Endothelial cell of umbilical vein (primary cell): Measurements from ENCODE around the gene TLR9. TPM values are rescaled to one million over a fixed set of nuclear protein-coding genes. Genes with fewer than 3 reads are reported as not detected.
A peak's percentile ranks its signal among the peaks of the same experiment; 100 is the strongest.

ENCODE experiments used
- BruUV-seq: library from RNA; stranded (reverse); fragments of 400-500 nt; replicated peaks from 2 replicates; lab custom pipeline; 2021; lab: Mats Ljungman, UMichigan
- CTCF ChIA-PET: fragments of 300-600, 350-600 bp; sonication (Branson Sonifier 250); formaldehyde crosslinking; loops from one replicate; lab custom pipeline; 2021; ENCODE audit warnings: antibody characterized with exemption, inconsistent platforms; lab: Charles Lee
- POLR2A ChIA-PET: fragments of 300-600, 350-600 bp; sonication (Branson Sonifier 250); formaldehyde crosslinking; loops from one replicate; lab custom pipeline; 2021; ENCODE audit warnings: antibody characterized with exemption, inconsistent platforms; lab: Charles Lee
- DNase-seq: peaks from one replicate; pipeline ENCODE4 v3.0.0-alpha.2; 2011; ENCODE audit warnings: low read depth, low spot score
- FAIRE-seq: peaks from 2 replicates; lab custom pipeline; 2011; peaks lifted over from hg19 to GRCh38; lab: Jason Lieb, UNC
- H2AFZ ChIP-seq: 2 replicates; pipeline ENCODE4 v1.6.0; 2012; ENCODE audit warnings: low read depth, low read length, control low read depth, inconsistent platforms
- H3K27ac ChIP-seq: 2 replicates; pipeline ENCODE4 v1.5.1; 2011; ENCODE audit warnings: low read depth, mild to moderate bottlenecking, control low read depth, low read length, moderate library complexity; ENCODE audit not compliant: insufficient read depth
- H3K27me3 ChIP-seq, 2 experiments: 2 replicates each; pipeline versions ENCODE4 v1.6.0 to v1.6.1; 2011; ENCODE audit warnings: low read length in 2 of 2, mixed read lengths in 1 of 2; ENCODE audit not compliant: control insufficient read depth in 2 of 2, insufficient read depth in 2 of 2
- H3K36me3 ChIP-seq, 2 experiments: 2 replicates in 1 of 2; 3 replicates in 1 of 2; pipeline ENCODE4 v1.5.1; 2011; ENCODE audit warnings: low read length in 2 of 2, mild to moderate bottlenecking in 1 of 2, moderate library complexity in 1 of 2; ENCODE audit not compliant: control insufficient read depth in 2 of 2, insufficient read depth in 2 of 2; ENCODE audit errors: extremely low read depth in 1 of 2
- H3K4me1 ChIP-seq: 3 replicates; pipeline ENCODE4 v1.5.1; 2011; ENCODE audit warnings: mild to moderate bottlenecking, low read length; ENCODE audit not compliant: control insufficient read depth, insufficient read depth; ENCODE audit errors: extremely low read depth
- H3K4me2 ChIP-seq: 2 replicates; pipeline ENCODE4 v1.6.1; 2011; ENCODE audit warnings: low read length, control low read depth, mixed read lengths; ENCODE audit not compliant: insufficient read depth
- H3K4me3 ChIP-seq, 3 experiments: fragments of 200-600 bp in 1 of 3; sonication (generic), shearing (Covaris generic) in 1 of 3; replicated peaks in 1 of 3; 2 replicates each; pipeline ENCODE4 v1.5.1; 2011 to 2016; ENCODE audit warnings: control low read depth in 3 of 3, low read length in 3 of 3, mild to moderate bottlenecking in 2 of 3, inconsistent platforms in 1 of 3, low read depth in 1 of 3, moderate library complexity in 1 of 3; ENCODE audit not compliant: insufficient read depth in 1 of 3
- H3K79me2 ChIP-seq: 2 replicates; pipeline ENCODE4 v1.6.0; 2012; ENCODE audit warnings: low read length, inconsistent platforms; ENCODE audit not compliant: control insufficient read depth, insufficient read depth
- H3K9ac ChIP-seq: replicated peaks from 2 replicates; pipeline ENCODE3; 2011; ENCODE audit warnings: low read length, control low read depth; ENCODE audit not compliant: insufficient read depth; ENCODE audit errors: extremely low read depth
- H3K9me1 ChIP-seq: replicated peaks from 3 replicates; pipeline ENCODE4 v1.6.0; 2011; ENCODE audit warnings: mild to moderate bottlenecking, low read length; ENCODE audit not compliant: control insufficient read depth, insufficient read depth; ENCODE audit errors: extremely low read depth
- H3K9me3 ChIP-seq: replicated peaks from 2 replicates; pipeline ENCODE4 v1.5.1; 2012; ENCODE audit warnings: low read length, inconsistent platforms; ENCODE audit not compliant: control insufficient read depth, insufficient read depth
- H4K20me1 ChIP-seq: replicated peaks from 2 replicates; pipeline ENCODE3; 2011; ENCODE audit warnings: mild to moderate bottlenecking, low read length; ENCODE audit not compliant: control insufficient read depth, insufficient read depth; ENCODE audit errors: extremely low read depth
- CTCF ChIP-seq, 2 donors: IDR thresholded peaks; 1 replicate in 1 of 2; 2 replicates in 1 of 2; pipeline ENCODE4 v1.5.1; 2011; ENCODE audit warnings: low read length in 2 of 2, mild to moderate bottlenecking in 2 of 2, moderate library complexity in 2 of 2, control low read depth in 1 of 2, inconsistent platforms in 1 of 2, low read depth in 1 of 2; ENCODE audit not compliant: insufficient read depth in 1 of 2; ENCODE audit errors: extremely low read depth in 1 of 2
- EZH2 ChIP-seq: IDR thresholded peaks from 2 replicates; pipeline ENCODE4 v1.6.1; 2012; ENCODE audit warnings: borderline replicate concordance, low read depth, mild to moderate bottlenecking, moderate library complexity, low read length, inconsistent platforms; ENCODE audit not compliant: severe bottlenecking
- FOS ChIP-seq: IDR thresholded peaks from 2 replicates; pipeline ENCODE4 v1.6.1; 2011; ENCODE audit warnings: mild to moderate bottlenecking, low read length, moderate library complexity, borderline replicate concordance; ENCODE audit not compliant: insufficient read depth
- GATA2 ChIP-seq: IDR thresholded peaks from 2 replicates; pipeline ENCODE4 v1.7.0; 2011; ENCODE audit warnings: low read depth, mild to moderate bottlenecking, moderate library complexity, mixed read lengths, low read length; ENCODE audit not compliant: insufficient read length, insufficient read depth
- JUN ChIP-seq: IDR thresholded peaks from 2 replicates; pipeline ENCODE4 v1.6.1; 2011; ENCODE audit warnings: borderline replicate concordance, low read depth; ENCODE audit not compliant: insufficient read length, insufficient read depth
- MYC ChIP-seq: IDR thresholded peaks from one replicate; pipeline ENCODE4 v1.6.1; 2011; ENCODE audit warnings: mild to moderate bottlenecking, low read depth, low read length
- POLR2A ChIP-seq: IDR thresholded peaks from 2 replicates; pipeline ENCODE4 v1.6.1; 2012; ENCODE audit warnings: low read depth, mild to moderate bottlenecking, control low read depth, low read length
- POLR2AphosphoS5 ChIP-seq: IDR thresholded peaks from 2 replicates; pipeline ENCODE4 v1.6.1; 2012; ENCODE audit warnings: low read depth, mild to moderate bottlenecking, control low read depth, low read length, moderate library complexity; ENCODE audit not compliant: insufficient read depth
- dilution Hi-C: fragments of 300-500 bp; cut with MboI; formaldehyde crosslinking; loops from one replicate; pipeline ENCODE4 v1.15.0; 2019; ENCODE audit warnings: low sequenced_read_pairs; ENCODE audit not compliant: extremely low pct_ligation_motif_present
- intact Hi-C: fragments of 100-400 bp; cut with micrococcal nuclease; formaldehyde crosslinking; loops from one replicate; pipeline ENCODE4 v1.10.0; 2022
- polyA plus RNA-seq, 4 experiments: library from polyadenylated mRNA; depleted of rRNA in 3 of 4; stranded (reverse) in 3 of 4; unstranded in 1 of 4; fragments of >200 nt; gene quantifications; 2 replicates each; pipeline versions ENCODE4 v1.2.1 to v1.2.3, GENCODE V29; 2011 to 2012; ENCODE audit warnings: missing spikeins in 1 of 4
- total RNA-seq: library from RNA; stranded (reverse); gene quantifications from 2 replicates; pipeline ENCODE4 v1.2.3, GENCODE V29; 2021
- TF ChIP-seq, protein P1 (sequence below): IDR thresholded peaks from 2 replicates; pipeline ENCODE4 v1.6.1; 2011; ENCODE audit not compliant: insufficient read depth, insufficient read length

TLR9 gene
- total and polyA plus RNA-seq, 2 donors (not counting 3 experiments of a cell fraction or from before 2014, with no cell fraction given), result not detected

DNA sequence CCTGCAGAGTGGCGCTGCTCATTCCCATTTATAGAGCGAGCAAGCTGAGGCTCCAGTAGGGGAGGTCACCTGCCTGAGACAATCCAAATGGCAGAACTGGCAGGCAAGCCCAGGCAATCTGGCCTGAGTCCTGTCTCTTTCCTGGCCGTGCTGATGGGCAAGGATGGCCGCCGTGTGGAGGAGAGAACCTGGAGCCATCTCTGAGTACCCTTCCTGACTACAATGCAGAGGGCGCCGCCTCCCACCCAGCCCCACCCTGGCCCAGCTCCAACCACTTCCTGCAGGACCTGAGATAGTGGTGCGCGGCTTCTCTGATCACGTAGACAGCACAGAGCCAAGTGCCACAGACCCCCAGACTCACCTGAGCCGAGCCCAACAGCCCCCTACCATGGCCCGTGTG lies 7.0 kb downstream of the TLR9 start:
- intact Hi-C loops (loop anchor here (5.0 kb wide), 1 partner anchor 216 kb away; no protein-coding TSS in a partner anchor), dilution Hi-C loops (no loop called here)
- Histone ChIP-seq H3K36me3 (peaks cover 5 to 17% of the 10 kb centered on the region in 2 experiments), H4K20me1 (no peaks in the 10 kb centered on the region), H3K27ac (peak overlapping the region; percentile 97), H3K9me1 (no peaks in the 10 kb centered on the region), H3K27me3 (no peaks in the 10 kb centered on the region), H3K4me2 (peak overlapping the region; percentile 32), H3K9me3 (no peaks in the 10 kb centered on the region), H3K79me2 (no peaks in the 10 kb centered on the region), H3K4me1 (peaks cover 32% of the 10 kb centered on the region), H2AFZ (no peak overlapping the region), H3K4me3 (no peak overlapping the region), H3K9ac (no peak overlapping the region)
- ChIA-PET CTCF (interaction anchor here (0.6 to 9.7 kb wide), 10 partner anchors 14 to 229 kb away, joined by 3 to 133 read pairs (median 4); partner anchors contain the start of genes PPM1M and TWF2), POLR2A (interaction anchor here (0.9 to 1.9 kb wide), 2 partner anchors 19 to 59 kb away, joined by 3 to 8 read pairs; partner anchors contain the start of gene WDR82)
- no TSS peak for BruUV-seq
- no peak for TF ChIP-seq POLR2AphosphoS5
- TF ChIP-seq CTCF (IDR thresholded peaks at IDR 0.05; ENCODE audit: extremely low read depth in 1 of 2, insufficient read depth in 1 of 2, low read depth in 1 of 2, low read length in 2 of 2), result no peak
- no peak for TF ChIP-seq GATA2
- no peak for TF ChIP-seq EZH2
- no peak for TF ChIP-seq POLR2A
- TF ChIP-seq JUN, result no peak
- TF ChIP-seq MYC, result no peak
- no peak for TF ChIP-seq FOS
- TF ChIP-seq, protein P1, sequence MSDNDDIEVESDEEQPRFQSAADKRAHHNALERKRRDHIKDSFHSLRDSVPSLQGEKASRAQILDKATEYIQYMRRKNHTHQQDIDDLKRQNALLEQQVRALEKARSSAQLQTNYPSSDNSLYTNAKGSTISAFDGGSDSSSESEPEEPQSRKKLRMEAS, result no peak
- FAIRE-seq, result no peak
- no peak for DNase-seq
